Kidney capillary endothelial cell (primary cell): ENCODE data around the gene LZTS2.
A peak's percentile ranks its signal among the peaks of the same experiment; 100 is the strongest.
"Not testable (repeated sequence)": the region's sequence is repeated elsewhere in the genome, so short reads cannot be mapped to it uniquely, and the experiment has no call there.

Source experiments
- DNase-seq: peaks from one replicate; pipeline ENCODE4 v3.0.0-alpha.2; 2018; ENCODE audit warnings: low spot score

The LZTS2 gene

GRCh38 chr10:100999742-101000126 lies at the start of gene LZTS2:
Gene LZTS2 (plus strand): TSS chr10:100999808. CDS start chr10:101002539, 2,731 bp downstream.
- DNase-seq = no peak

GRCh38 chr10:100960251-100960650 lies 39.4 kb upstream of the LZTS2 start:
- DNase-seq = no peak

- no peak for DNase-seq
Measured at GRCh38 chr10:100962351-100963080, 37.1 kb upstream of the LZTS2 start.

GRCh38 chr10:100963826-100964225 lies 35.8 kb upstream of the LZTS2 start:
- no peak for DNase-seq

- no peak for DNase-seq
Measured at GRCh38 chr10:100965820-100966219, 33.8 kb upstream of the LZTS2 start.

- no peak for DNase-seq
Measured at GRCh38 chr10:100966887-100967286, 32.7 kb upstream of the LZTS2 start.

GRCh38 chr10:100967332-100967731 lies 32.3 kb upstream of the LZTS2 start:
- DNase-seq = no peak

- no peak for DNase-seq
Measured at GRCh38 chr10:100968062-100968736, 31.4 kb upstream of the LZTS2 start.

GRCh38 chr10:100968863-100969186 lies 30.8 kb upstream of the LZTS2 start:
- DNase-seq = no peak

- DNase-seq = peak; percentile 26
Measured at GRCh38 chr10:100969187-100970075, 30.2 kb upstream of the LZTS2 start, which contains the start of gene SEMA4G. Gene SEMA4G (plus strand): TSS chr10:100969504. CDS start chr10:100972913, 3,409 bp downstream.

- no peak for DNase-seq
Measured at GRCh38 chr10:100970076-100970913, 29.3 kb upstream of the LZTS2 start.

- DNase-seq = no peak
Measured at GRCh38 chr10:100970914-100971811, 28.4 kb upstream of the LZTS2 start.

GRCh38 chr10:100972115-100972903 lies 27.3 kb upstream of the LZTS2 start:
- no peak for DNase-seq

- DNase-seq = no peak
Measured at GRCh38 chr10:100972904-100973535, 26.6 kb upstream of the LZTS2 start.

GRCh38 chr10:100975397-100975796 lies 24.2 kb upstream of the LZTS2 start:
- DNase-seq = not testable (repeated sequence)

- DNase-seq = no peak
Measured at GRCh38 chr10:100976906-100977305, 22.7 kb upstream of the LZTS2 start.

- no peak for DNase-seq
Measured at GRCh38 chr10:100977436-100977835, 22.2 kb upstream of the LZTS2 start.

- no peak for DNase-seq
Measured at GRCh38 chr10:100978121-100978900, 21.3 kb upstream of the LZTS2 start.

GRCh38 chr10:100978901-100979195 lies 20.8 kb upstream of the LZTS2 start:
- DNase-seq = no peak
